ENCODE data around the gene C5orf34.
"Not testable (repeated sequence)": the region's sequence is repeated elsewhere in the genome, so short reads cannot be mapped to it uniquely, and the experiment has no call there.

Gene C5orf34

DNA sequence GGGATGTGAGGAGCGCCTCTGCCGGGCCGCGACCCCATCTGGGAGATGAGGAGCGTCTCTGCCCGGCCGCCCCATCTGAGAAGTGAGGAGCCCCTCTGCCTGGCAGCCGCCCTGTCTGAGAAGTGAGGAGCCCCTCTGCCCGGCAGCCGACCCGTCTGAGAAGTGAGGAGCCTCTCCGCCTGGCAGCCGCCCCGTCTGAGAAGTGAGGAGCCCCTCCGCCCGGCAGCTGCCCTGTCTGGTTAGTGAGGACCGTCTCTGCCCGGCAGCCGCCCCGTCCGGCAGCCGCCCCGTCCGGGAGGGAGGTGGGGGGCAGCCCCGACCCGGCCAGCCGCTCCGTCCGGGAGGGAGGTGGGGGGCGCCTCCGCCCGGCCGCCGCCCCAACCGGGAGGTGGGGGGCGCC is 3.9 kb downstream of the C5orf34 start:
- DNase-seq, result not testable (repeated sequence)

DNA sequence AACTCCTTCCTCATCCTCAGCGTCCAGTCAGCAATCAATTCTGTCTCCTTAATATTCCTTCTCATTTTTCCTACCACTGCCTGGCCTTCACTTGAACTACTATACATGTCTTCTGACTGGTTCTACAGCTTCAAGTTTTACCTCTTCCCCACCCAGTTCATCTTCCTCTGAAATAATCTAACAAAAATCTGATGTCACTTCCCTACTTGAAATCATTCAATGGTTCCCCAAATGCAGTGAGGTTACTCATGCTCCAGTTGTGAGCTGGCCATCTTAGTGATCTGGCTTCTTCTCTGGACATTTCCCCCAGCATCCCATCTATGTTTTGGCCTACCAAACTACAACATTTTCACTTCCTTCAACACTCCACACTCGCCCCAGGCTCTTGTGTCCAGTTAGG is 16.4 kb downstream of the C5orf34 start:
- no peak for DNase-seq

DNA sequence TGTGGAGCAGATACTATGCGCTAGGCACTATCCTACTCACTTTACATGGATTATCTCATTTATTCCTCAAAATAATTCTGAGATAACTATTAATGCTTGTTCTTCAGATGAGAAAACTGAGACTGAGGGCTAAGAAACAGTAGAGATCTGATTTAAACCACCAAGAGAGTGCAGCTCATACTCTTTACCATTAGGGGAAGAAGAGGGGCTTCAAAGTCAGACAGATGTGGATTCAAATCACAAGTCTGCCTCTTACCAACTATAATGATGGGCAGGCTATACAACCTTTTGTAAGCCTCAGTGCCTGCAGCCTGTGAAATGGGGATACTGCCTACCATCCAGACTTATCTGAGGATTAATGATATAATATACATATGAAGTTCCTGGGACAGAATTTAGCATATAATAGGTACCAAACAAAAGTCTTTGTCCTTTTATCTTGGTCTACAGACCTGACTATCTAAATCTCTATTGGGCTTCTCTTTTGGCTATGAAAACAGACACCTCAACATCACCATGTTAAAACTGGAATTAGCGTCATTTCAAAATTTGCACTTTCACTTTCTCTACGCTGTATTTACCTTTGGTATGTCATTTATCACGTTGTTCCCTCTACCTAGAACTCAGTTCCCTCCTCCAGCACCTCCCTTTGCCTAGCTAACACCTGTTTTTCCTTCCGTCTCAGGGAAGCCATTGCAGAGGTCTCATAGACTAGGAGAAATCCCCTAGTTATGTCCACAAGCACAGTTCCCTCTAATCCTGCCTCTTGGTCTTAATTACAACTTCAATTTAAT is 17.4 kb downstream of the C5orf34 start:
- DNase-seq, result no peak

DNA sequence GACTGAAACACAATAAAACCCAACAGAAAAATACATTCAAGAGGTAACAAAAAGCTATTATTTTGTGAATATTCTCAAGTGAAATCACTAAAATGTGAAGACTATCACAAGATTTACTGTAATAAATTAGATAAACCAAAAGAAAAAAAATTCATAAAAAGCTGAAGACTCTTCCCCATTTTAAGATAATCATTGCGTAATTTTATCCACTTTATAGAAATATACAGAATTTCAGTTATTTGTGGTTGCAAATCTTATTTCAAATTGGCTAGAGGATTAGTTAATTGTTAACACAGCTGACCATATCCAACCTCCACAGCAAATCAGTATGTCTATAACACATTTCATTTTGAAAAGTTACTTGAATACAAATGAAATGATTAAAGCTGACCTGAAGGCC is 23.6 kb downstream of the C5orf34 start:
- DNase-seq, result no peak

DNA sequence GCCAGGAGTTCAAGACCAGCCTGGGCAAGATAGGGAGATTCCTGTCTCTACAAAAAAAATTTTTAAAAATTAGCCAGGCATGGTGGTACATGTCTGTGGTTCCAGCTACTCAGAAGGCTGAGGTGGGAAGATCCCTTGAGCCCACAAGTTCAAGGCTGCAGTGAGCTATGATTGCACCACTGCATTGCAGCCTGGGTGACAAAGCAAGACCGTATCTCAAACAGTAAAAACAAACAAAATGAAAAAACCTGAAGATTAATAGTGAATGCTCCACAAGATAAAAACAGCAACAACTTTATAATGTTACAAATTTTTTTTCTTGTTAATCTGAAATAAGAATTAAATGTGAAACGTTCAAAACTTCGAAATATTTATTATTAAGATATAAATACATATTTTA is 28.6 kb downstream of the C5orf34 start:
- no peak for DNase-seq

GRCh38 chr5:43485406-43485805 is 29.5 kb downstream of the C5orf34 start:
- no peak for DNase-seq

- peak; percentile 91 for DNase-seq
These were observed 30.7 kb downstream of the C5orf34 start for GRCh38 chr5:43484106-43484849.

DNA sequence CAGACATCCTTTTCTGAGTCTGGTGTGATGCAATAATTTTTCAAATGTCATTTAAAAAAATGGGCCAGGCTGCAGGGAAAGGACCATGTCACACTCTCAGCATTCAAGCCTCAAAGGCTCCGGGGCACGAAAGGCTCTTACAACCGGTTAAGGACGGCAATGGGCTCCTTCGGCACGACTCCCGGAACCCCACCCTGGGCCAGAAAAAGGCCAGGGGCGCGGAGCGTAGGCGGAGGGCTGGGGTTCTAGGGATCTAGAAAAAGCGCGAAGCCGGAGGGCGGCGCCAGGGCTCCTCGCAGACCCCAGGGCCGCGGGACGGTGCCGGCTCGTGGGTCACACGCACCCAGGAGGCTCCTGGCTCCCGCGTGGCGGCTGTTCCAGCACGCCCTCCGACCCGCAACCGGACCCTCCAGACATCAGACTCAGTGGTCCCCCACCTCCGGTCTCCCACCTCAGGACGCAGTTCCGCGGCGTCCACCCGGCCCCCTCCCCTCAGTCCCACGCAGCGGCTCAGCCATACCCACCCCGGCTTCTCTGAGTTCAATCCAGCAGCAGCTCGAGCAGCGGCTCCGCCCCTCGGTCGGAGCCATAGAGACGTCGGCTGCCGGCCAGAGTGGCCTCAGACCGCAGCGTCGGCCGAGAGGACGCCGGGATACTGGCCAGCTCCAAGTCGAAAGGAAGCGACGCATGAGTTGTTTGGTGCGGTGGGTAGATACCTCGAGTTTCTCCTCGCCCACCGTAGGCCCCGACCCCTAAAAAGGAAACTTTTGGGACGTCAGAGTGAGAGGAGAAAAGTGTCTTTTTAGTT is 31.4 kb downstream of the C5orf34 start, which contains the start of gene TMEM267:
Gene TMEM267, minus strand, starts transcription at position 568 of the 808 bp plus-strand sequence. CDS start 29,896 bp downstream, outside the sequence.
- DNase-seq, result peak; percentile 91

DNA sequence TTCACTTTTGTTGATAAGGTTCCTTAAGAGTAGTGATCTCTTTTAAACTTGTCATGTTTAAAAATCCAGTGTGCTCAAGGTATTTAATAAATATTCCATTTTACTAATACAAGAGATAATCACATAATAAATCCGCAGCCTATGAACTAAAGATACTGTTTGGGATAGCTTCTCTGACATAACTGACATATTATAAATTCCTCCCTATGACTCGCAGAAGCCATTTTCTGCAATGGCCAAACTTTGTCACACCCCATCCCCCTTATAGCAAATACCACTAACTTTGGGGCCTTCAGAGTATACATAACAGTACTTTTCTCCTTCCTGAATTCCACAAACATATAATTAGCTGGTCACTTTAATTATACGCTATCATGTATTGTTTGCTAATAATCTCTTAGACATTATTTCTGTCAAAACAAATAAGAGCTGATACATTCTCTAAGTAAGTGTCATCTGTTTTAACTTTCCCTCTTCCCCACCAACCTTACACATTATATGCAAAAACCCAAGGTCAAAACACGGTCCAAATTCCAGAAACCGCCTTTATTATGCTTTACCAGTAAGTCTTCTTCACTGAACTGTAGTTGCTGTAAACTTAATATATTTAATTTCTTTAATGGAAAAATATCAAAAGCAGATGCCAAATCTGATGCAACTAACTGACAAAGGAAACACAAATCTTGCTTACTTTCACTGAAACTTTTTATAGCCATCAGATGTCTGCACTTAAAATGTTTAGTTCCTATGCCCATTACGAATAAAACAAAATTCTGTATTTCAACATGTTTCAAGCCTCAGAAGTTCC is 32.3 kb downstream of the C5orf34 start:
- no peak for DNase-seq

DNA sequence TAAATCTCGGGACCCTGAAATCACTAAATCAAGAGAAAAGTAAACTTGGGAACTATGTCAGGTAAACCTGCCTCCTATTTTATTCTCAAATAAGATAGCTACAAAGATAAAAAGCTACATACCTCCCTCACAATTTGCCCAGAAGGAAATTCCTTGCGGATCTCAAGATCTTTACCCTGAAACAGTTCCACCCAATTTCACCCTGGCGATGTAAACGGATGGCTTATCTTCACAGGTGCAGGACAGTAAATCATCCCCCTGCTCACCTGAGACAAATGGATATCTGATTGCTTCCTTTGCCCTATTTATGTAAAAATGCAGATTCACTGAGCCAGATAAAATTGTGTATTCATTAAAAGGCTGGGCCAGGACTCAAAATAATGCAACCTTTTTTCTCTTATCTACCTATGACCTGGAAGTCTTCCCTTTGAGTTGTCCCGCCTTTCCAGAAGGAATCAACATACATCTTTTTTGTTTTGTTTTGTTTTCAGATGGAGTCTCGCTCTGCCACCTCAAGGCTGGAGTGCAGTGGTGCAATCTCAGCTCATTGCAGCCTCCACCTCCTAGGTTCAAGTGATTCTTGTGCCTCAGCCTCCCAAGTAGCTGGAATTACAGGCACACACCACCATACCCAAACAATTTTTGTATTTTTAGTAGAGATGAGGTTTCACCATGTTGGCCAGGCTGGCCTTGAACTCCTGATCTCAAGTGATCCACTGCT is 45.1 kb downstream of the C5orf34 start:
- DNase-seq, result no peak

DNA sequence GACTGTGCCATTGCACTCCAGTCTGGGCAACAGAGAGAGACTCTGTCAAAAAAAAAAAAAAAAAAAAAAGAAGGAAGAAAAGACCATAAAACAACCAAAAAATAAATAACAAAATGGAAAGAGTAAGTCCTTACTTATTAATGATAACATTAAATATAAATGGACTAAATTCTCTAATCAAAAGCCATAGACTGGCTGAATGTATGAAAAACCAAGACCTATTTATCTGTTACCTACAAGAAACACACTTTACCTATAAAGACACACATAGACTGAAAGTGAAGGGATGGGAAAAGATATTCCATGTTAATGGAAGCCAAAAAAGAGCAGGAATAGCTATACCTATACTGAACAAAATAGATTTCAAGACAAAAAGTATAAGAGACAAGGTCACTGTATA is 47.8 kb downstream of the C5orf34 start:
- DNase-seq, result no peak

- DNase-seq, result not testable (repeated sequence)
These were observed 49.5 kb downstream of the C5orf34 start for GRCh38 chr5:43465455-43465854.

GRCh38 chr5:43461066-43461465 is 53.9 kb downstream of the C5orf34 start:
- no peak for DNase-seq

GRCh38 chr5:43456556-43456955 is 58.4 kb downstream of the C5orf34 start:
- DNase-seq, result no peak

DNA sequence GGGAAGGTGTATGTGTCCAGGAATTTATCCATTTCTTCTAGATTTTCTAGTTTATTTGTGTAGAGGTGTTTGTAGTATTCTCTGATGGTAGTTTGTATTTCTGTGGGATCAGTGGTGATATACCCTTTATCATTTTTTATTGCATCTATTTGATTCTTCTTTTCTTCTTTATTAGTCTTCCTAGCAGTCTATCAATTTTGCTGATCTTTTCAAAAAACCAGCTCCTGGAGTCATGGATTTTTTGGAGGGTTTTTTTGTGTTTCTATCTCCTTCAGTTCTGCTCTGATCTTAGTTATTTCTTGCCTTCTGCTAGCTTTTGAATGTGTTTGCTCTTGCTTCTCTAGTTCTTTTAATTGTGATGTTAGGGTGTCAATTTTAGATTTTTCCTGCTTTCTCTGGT is 73.4 kb downstream of the C5orf34 start:
- DNase-seq, result not testable (repeated sequence)

DNA sequence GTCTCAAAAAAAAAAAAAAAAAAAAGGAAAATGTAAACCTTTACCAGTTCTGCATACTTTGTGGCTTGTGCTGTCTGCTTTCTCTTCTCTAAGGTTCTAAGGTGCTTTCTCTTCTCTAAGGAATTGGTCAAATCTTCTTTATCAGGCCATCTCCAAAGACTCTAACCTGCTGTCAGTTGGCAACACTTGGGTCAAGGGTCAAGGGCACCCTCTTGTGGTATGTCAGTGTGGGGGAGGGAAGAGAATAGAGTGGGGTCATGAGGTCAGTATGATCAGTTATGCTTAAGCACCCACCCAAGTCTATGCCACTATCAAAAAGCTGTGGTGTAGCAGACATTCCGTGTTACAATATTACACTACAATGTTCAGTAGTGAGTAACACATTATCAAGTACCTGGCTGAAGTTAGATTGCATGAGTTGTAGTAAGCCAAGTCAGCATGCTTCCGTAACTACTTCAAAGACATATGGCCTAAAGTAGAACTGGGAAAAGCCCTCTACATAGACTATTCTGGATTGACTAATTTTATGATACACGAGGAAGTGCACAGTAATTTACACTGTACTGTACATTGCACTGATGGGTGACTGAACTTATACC is 77.8 kb downstream of the C5orf34 start:
- DNase-seq, result no peak
